Dendritic cell treated with granulocyte-macrophage colony-stimulating factor and Interleukin-4, amounts not matched to agents 40 ng/mL and 50 ng/mL, for 4 days (primary cell): Measurements from ENCODE around the gene SALL1.

ENCODE experiments used
- H3K27ac Mint-ChIP-seq: one replicate; pipeline ENCODE4 v1.8.0; 2022; ENCODE audit warnings: mild to moderate bottlenecking, mixed read lengths
- H3K27me3 Mint-ChIP-seq: one replicate; pipeline ENCODE4 v1.8.0; 2022; ENCODE audit warnings: mild to moderate bottlenecking, mixed read lengths
- H3K36me3 Mint-ChIP-seq: one replicate; pipeline ENCODE4 v1.8.0; 2022; ENCODE audit warnings: low read depth, mixed read lengths
- H3K4me1 Mint-ChIP-seq: one replicate; pipeline ENCODE4 v1.8.0; 2022; ENCODE audit warnings: low read depth, mixed read lengths
- H3K4me3 Mint-ChIP-seq: one replicate; pipeline ENCODE4 v1.8.0; 2022; ENCODE audit warnings: mild to moderate bottlenecking, moderate library complexity, mixed read lengths
- H3K9me3 Mint-ChIP-seq: one replicate; pipeline ENCODE4 v1.8.0; 2022; ENCODE audit warnings: mixed read lengths
- intact Hi-C: fragments of 100-400 bp; cut with micrococcal nuclease; formaldehyde crosslinking; loops from one replicate; pipeline ENCODE4 v1.15.0; 2022

SALL1 gene

GRCh38 chr16:51095890-51096626, 55.0 kb downstream of the SALL1 start:
- Mint-ChIP-seq H3K36me3 (no peaks in the 10 kb centered on the region), H3K4me3 (no peak overlapping the region), H3K9me3 (no peaks in the 10 kb centered on the region), H3K27me3 (peaks cover 15% of the 10 kb centered on the region), H3K4me1 (no peaks in the 10 kb centered on the region), H3K27ac (no peak overlapping the region)
- intact Hi-C loops: no loop called here

- Mint-ChIP-seq H3K9me3 (no peaks in the 10 kb centered on the region), H3K27me3 (peaks cover 15% of the 10 kb centered on the region), H3K36me3 (no peaks in the 10 kb centered on the region), H3K4me3 (no peak overlapping the region), H3K4me1 (no peaks in the 10 kb centered on the region), H3K27ac (no peak overlapping the region)
- intact Hi-C loops: no loop called here
These were observed 55.8 kb downstream of the SALL1 start for GRCh38 chr16:51095084-51095881.

DNA sequence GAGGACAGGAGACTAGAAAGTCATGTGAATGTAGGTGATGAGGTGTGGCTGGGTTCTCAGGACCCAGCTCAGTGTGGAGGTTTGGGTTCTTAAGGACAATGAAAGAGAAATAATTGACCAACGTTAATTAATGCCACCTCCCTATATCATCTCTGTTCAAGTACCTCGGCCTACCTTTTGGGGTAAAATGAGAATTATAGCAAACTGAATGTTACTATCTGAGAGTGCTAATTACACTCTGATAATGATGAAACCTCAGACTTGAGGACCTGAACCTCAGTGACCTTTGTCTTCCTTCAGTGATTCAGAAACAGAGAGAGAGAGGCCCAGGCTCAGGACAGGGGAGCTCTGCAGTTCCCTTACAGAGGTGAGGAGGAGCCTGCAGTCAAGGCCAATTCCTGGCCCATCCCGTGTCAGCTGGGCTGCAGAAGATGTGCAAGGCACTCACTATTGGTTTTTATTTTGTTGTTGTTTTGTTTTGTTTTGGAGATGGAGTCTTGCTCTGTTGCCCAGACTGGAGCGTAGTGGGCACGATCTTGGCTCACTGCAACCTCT, 57.3 kb downstream of the SALL1 start:
- no peaks in the 10 kb centered on the region for H3K4me1 Mint-ChIP-seq
- no peak overlapping the region for H3K4me3 Mint-ChIP-seq
- intact Hi-C loops: no loop called here
- H3K9me3 Mint-ChIP-seq: no peaks in the 10 kb centered on the region
- no peaks in the 10 kb centered on the region for H3K36me3 Mint-ChIP-seq
- H3K27ac Mint-ChIP-seq: no peak overlapping the region
- peaks cover 15% of the 10 kb centered on the region for H3K27me3 Mint-ChIP-seq
